GM12878 (cell line): ENCODE measurements around the gene GABRP.

Experiments used
- BHLHE40 ChIP-seq, 2 experiments: fragments of 450-650 bp in 1 of 2; IDR thresholded peaks; 2 replicates each; pipeline ENCODE4 v1.6.1; 2011 to 2017; ENCODE audit warnings: low read depth in 2 of 2, borderline replicate concordance in 1 of 2, improper control_type of control experiment in 1 of 2, low read length in 1 of 2, mild to moderate bottlenecking in 1 of 2
- EP300 ChIP-seq, 2 experiments: fragments of 150-350 bp in 1 of 2; IDR thresholded peaks; 2 replicates each; pipeline ENCODE4 v1.6.1; 2011 to 2012; ENCODE audit warnings: low read depth in 2 of 2, low read length in 2 of 2, borderline replicate concordance in 1 of 2, improper control_type of control experiment in 1 of 2, inconsistent platforms in 1 of 2; ENCODE audit not compliant: control insufficient read depth in 1 of 2
- ZZZ3 ChIP-seq: IDR thresholded peaks from 2 replicates; pipeline ENCODE4 v1.6.1; 2011; ENCODE audit warnings: low read depth; ENCODE audit not compliant: control insufficient read depth, insufficient read length
- TF ChIP-seq, protein P1 (sequence below), 3 experiments: IDR thresholded peaks in 2 of 3; conservative IDR thresholded peaks in 1 of 3; 2 replicates each; pipeline ENCODE4 v1.5.1; 2011; ENCODE audit warnings: low read depth in 3 of 3, low read length in 3 of 3, mild to moderate bottlenecking in 3 of 3, control low read depth in 2 of 3, moderate library complexity in 2 of 3, inconsistent platforms in 1 of 3, mixed read lengths in 1 of 3; ENCODE audit not compliant: control insufficient read depth in 2 of 3, insufficient read depth in 1 of 3; ENCODE audit errors: extremely low read depth in 1 of 3

DNA sequence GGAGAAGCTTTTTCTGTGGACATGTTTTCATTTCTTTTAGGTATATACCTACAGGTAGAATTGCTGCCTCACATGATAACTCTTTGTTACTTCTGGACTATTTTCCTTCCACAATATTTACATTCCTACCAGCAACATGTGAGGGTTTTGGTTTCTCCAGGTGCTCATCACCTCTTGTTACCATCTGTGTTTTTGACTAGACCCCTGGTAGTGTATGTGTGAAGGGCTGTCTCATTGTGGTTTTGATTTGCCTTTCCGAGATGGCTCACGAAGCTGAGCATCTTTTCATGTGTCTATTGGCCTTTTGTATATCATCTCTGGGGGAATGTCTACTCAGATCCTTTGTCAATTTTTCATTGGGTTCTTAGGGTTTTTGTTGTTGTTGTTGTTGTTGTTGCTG, 61.1 kb downstream of the GABRP start:
- TF ChIP-seq BHLHE40 (IDR thresholded peaks at IDR 0.05; ENCODE audit: borderline replicate concordance in 1 of 2, low read depth in 2 of 2, low read length in 1 of 2) (no peak), ZZZ3 (no peak), EP300 (IDR thresholded peaks at IDR 0.05; ENCODE audit: borderline replicate concordance in 1 of 2, control insufficient read depth in 1 of 2, low read depth in 2 of 2, low read length in 2 of 2) (no peak)
- TF ChIP-seq, protein P1, sequence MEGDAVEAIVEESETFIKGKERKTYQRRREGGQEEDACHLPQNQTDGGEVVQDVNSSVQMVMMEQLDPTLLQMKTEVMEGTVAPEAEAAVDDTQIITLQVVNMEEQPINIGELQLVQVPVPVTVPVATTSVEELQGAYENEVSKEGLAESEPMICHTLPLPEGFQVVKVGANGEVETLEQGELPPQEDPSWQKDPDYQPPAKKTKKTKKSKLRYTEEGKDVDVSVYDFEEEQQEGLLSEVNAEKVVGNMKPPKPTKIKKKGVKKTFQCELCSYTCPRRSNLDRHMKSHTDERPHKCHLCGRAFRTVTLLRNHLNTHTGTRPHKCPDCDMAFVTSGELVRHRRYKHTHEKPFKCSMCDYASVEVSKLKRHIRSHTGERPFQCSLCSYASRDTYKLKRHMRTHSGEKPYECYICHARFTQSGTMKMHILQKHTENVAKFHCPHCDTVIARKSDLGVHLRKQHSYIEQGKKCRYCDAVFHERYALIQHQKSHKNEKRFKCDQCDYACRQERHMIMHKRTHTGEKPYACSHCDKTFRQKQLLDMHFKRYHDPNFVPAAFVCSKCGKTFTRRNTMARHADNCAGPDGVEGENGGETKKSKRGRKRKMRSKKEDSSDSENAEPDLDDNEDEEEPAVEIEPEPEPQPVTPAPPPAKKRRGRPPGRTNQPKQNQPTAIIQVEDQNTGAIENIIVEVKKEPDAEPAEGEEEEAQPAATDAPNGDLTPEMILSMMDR (IDR thresholded peaks at IDR 0.05 in 2 of 3, conservative IDR thresholded peaks at IDR 0.05 in 1 of 3; ENCODE audit: control insufficient read depth in 2 of 3, extremely low read depth in 1 of 3, insufficient read depth in 1 of 3, low read depth in 3 of 3, low read length in 3 of 3) = no peak
